Thyroid gland (tissue), 4 donors: ENCODE measurements around the gene RHEB. TPM values are rescaled to one million over a fixed set of nuclear protein-coding genes. Genes with fewer than 3 reads are reported as not detected.

Experiments
- DNase-seq, 2 donors: peaks; one replicate each; pipeline ENCODE4 v3.0.0-alpha.2; 2019
- H3K27ac ChIP-seq, 3 donors: fragments of 200-600 bp; sonication (generic); 1 replicate in 2 of 3; 2 replicates in 1 of 3; pipeline ENCODE4 v1.5.1; 2016 to 2019; ENCODE audit warnings: mild to moderate bottlenecking in 1 of 3, moderate library complexity in 1 of 3
- H3K27me3 ChIP-seq: fragments of 200-600 bp; sonication (generic); one replicate; pipeline ENCODE4 v1.5.1; 2019
- H3K36me3 ChIP-seq, 2 donors: fragments of 200-600 bp; sonication (generic); one replicate each; pipeline ENCODE4 v1.5.1; 2016 to 2019
- H3K4me1 ChIP-seq, 2 donors: fragments of 200-600 bp; sonication (generic); one replicate each; pipeline ENCODE4 v1.5.1; 2017 to 2019
- H3K4me3 ChIP-seq, 3 donors: fragments of 200-600 bp; sonication (generic); replicated peaks in 1 of 3; 1 replicate in 2 of 3; 2 replicates in 1 of 3; pipeline ENCODE4 v1.5.1; 2016; ENCODE audit warnings: mild to moderate bottlenecking in 1 of 3
- H3K9me3 ChIP-seq: fragments of 200-600 bp; sonication (generic); one replicate; pipeline ENCODE4 v1.5.1; 2017
- POLR2A ChIP-seq, 2 donors: fragments of 450-650 bp; IDR thresholded peaks; one replicate each; pipeline ENCODE4 v1.6.1; 2017; ENCODE audit warnings: antibody characterized with exemption in 2 of 2, mild to moderate bottlenecking in 2 of 2, moderate library complexity in 1 of 2
- WGBS, 2 donors: methylation state at CpG; one replicate each; pipeline ENCODE4 v1.1.5; 2017; 5-methylcytosine and 5-hydroxymethylcytosine counted together
- intact Hi-C: fragments of 100-400 bp; cut with DNase I; formaldehyde crosslinking; loops from one replicate; pipeline ENCODE4 v1.15.1; 2023
- total RNA-seq, 4 donors: library from RNA; depleted of rRNA; stranded (reverse); fragments of >200 nt; gene quantifications; one replicate each; pipeline ENCODE4 v1.2.3, GENCODE V29; 2016
- TF ChIP-seq, protein P1 (sequence below), 6 experiments: fragments of 200-600 bp in 3 of 6; fragments of 450-650 bp in 3 of 6; sonication (generic) in 3 of 6; IDR thresholded peaks; one replicate each; pipeline ENCODE4 v1.5.1; 2016 to 2019; ENCODE audit warnings: antibody characterized with exemption in 6 of 6, mild to moderate bottlenecking in 2 of 6, inconsistent platforms in 1 of 6, moderate library complexity in 1 of 6

RHEB gene
- total RNA-seq, 4 donors from 2014 or later: 88.3 to 104 (median 95.6) TPM

DNA sequence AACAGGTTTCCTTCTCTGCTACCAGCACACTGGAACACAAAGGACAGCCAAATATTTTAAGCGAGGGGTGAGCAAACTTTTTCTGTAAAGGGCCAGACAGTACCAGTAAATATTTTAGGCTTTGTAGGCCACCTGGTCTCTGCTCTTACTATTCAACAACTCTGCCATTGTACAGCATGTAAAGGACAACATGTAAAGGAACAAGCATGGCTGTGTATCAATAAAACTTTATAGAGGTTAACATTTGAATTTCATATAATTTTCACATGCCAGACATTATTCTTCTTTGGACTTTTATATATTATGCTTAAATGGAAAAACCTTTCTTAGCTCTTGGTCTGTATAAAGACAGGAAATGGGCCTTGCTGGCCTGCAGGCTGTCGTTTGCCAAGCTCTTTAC, 30.2 kb downstream of the RHEB start:
- intact Hi-C loops: no loop called here
- Histone ChIP-seq H3K9me3 (no peaks in the 10 kb centered on the region), H3K4me3 (no peak overlapping the region), H3K36me3 (peaks cover under 1 to 4% of the 10 kb centered on the region in 2 donors), H3K27ac (no peak overlapping the region), H3K4me1 (peaks cover 12 to 17% of the 10 kb centered on the region in 2 donors), H3K27me3 (no peaks in the 10 kb centered on the region)
- WGBS, 2 donors: 77 to 78% methylated on average over 2 of the region's 2 CpGs
- DNase-seq: no peak
- TF ChIP-seq, protein P1, sequence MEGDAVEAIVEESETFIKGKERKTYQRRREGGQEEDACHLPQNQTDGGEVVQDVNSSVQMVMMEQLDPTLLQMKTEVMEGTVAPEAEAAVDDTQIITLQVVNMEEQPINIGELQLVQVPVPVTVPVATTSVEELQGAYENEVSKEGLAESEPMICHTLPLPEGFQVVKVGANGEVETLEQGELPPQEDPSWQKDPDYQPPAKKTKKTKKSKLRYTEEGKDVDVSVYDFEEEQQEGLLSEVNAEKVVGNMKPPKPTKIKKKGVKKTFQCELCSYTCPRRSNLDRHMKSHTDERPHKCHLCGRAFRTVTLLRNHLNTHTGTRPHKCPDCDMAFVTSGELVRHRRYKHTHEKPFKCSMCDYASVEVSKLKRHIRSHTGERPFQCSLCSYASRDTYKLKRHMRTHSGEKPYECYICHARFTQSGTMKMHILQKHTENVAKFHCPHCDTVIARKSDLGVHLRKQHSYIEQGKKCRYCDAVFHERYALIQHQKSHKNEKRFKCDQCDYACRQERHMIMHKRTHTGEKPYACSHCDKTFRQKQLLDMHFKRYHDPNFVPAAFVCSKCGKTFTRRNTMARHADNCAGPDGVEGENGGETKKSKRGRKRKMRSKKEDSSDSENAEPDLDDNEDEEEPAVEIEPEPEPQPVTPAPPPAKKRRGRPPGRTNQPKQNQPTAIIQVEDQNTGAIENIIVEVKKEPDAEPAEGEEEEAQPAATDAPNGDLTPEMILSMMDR (IDR thresholded peaks at IDR 0.05): no peak
- no peak for TF ChIP-seq POLR2A (IDR thresholded peaks at IDR 0.05)

DNA sequence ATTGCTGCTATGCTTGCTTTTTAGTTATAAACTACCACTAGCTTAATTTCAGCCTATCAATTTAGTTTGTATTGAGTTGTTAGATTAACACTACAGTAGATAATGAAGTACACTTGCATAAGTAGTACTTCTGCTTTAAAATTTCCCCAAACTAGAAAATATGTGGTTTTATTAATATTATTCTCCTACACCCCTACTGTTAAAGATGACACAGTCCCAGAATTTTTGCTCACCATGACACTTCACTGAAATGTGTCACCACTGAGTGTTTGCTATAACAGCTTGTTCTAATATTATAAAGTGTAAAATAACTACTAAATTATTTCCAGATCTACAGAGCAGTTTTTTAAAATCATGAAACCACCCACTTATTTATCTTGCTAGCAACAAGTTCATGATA, 31.6 kb downstream of the RHEB start:
- intact Hi-C loops: no loop called here
- TF ChIP-seq, protein P1 (IDR thresholded peaks at IDR 0.05): no peak
- TF ChIP-seq POLR2A (IDR thresholded peaks at IDR 0.05): no peak
- H3K4me1 ChIP-seq: peaks cover 4 to 6% of the 10 kb centered on the region in 2 donors
- H3K36me3 ChIP-seq: peaks cover 5 to 11% of the 10 kb centered on the region in 2 donors
- no peak for DNase-seq
- H3K27ac ChIP-seq: no peak overlapping the region
- no peaks in the 10 kb centered on the region for H3K27me3 ChIP-seq
- H3K9me3 ChIP-seq: no peaks in the 10 kb centered on the region
- no peak overlapping the region for H3K4me3 ChIP-seq

DNA sequence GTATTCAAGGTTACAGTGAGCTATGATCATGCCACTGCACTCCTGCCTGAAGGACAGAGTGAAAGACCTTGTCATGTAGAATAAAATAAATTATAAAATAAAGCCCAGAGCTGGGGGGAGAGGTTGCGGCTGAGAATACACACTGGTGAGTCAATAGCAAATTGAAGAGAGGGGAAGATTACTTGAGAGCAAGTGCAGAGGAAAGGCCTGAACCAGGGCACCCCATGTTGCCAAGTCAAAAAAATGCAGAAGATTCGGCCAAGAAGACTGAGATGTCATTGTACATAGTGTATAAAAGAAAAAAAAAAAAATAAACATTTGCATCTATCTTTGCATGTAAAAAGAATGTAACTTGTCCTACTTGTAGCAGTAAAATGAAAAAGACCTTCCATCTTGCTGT, 32.5 kb downstream of the RHEB start:
- Histone ChIP-seq H3K4me1 (peaks cover 3 to 6% of the 10 kb centered on the region in 2 donors), H3K4me3 (no peak overlapping the region), H3K36me3 (peaks cover 5 to 20% of the 10 kb centered on the region in 2 donors), H3K27ac (no peak overlapping the region), H3K9me3 (no peaks in the 10 kb centered on the region), H3K27me3 (no peaks in the 10 kb centered on the region)
- TF ChIP-seq POLR2A (IDR thresholded peaks at IDR 0.05): no peak
- TF ChIP-seq, protein P1 (IDR thresholded peaks at IDR 0.05): no peak
- intact Hi-C loops: no loop called here
- DNase-seq: no peak
- 81 to 83% methylated on average over 2 of the region's 2 CpGs for WGBS, 2 donors

DNA sequence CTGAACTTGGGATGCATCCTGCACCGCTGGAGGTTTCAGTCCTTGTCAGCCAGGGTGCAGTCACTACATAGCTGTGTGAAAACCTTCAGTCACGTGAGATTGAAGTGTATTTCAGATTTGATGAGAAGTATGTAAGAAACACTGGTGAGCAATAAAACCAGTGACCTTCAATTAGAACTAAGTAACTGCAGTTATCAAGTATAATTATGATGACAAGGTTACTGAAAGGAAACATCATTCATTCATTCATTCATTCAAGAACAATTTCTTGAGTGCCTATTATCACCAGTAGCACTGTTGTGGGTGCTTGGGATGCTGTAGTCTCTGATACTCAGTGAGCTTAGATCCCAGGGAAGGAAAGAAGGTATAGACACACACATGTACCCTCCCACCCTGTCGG, 33.6 kb downstream of the RHEB start:
- H3K27ac ChIP-seq: no peak overlapping the region
- H3K27me3 ChIP-seq: no peaks in the 10 kb centered on the region
- H3K9me3 ChIP-seq: no peaks in the 10 kb centered on the region
- no peak for DNase-seq
- intact Hi-C loops: no loop called here
- WGBS, 2 donors: 95 to 99% methylated on average over 3 of the region's 3 CpGs
- H3K4me1 ChIP-seq: peaks cover 0 to 3% of the 10 kb centered on the region in 2 donors
- no peak overlapping the region for H3K4me3 ChIP-seq
- TF ChIP-seq, protein P1 (IDR thresholded peaks at IDR 0.05): no peak
- TF ChIP-seq POLR2A (IDR thresholded peaks at IDR 0.05): no peak
- peaks cover 5 to 22% of the 10 kb centered on the region in 2 donors for H3K36me3 ChIP-seq

DNA sequence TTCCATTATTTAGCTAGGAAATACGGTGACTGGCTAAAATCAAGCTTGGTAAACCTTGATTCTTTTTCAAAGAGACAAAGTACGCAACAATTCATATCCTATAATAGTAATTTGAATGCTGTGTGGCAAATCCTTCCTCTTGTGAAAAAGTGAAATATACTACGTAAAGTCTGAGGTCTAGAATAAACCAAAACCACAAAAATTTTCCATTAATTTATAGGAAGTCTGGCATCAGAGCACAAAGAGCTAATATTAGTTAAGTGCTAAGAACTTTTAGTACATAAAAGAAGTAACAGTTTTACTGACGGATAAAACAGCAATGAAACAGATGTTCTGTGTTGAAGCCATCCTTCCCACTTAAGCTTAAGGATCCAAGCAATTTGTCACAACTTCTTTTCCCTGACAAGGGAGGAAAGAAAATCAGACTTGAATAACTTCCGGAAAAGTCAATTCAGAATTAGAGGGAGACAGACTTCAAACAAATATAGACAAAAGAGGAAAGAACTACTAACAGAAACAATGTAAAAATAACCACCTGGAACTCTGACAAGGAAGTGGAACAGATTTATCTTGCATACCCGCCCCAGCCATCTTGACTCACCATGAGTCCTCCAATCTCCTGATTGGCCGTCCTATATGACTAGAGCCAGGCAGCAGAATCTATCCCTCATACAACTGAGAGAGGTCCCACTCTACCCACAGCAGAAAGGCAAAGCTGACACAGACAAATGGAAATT, 34.6 kb downstream of the RHEB start:
- TF ChIP-seq, protein P1 (IDR thresholded peaks at IDR 0.05): no peak
- TF ChIP-seq POLR2A (IDR thresholded peaks at IDR 0.05): no peak
- no peaks in the 10 kb centered on the region for H3K9me3 ChIP-seq
- H3K36me3 ChIP-seq: peaks cover 5 to 22% of the 10 kb centered on the region in 2 donors
- no peaks in the 10 kb centered on the region for H3K27me3 ChIP-seq
- no peak overlapping the region for H3K4me3 ChIP-seq
- H3K4me1 ChIP-seq: peaks cover 0 to under 1% of the 10 kb centered on the region in 2 donors
- 84% methylated on average over 7 of the region's 7 CpGs for WGBS, 2 donors
- no peak for DNase-seq
- H3K27ac ChIP-seq: no peak overlapping the region
- intact Hi-C loops: no loop called here
